Neural crest cell (in vitro differentiated cells): Measurements from ENCODE around the gene TAPBPL. TPM values are rescaled to one million over a fixed set of nuclear protein-coding genes. Genes with fewer than 3 reads are reported as not detected.
"Not testable (repeated sequence)": the region's sequence is repeated elsewhere in the genome, so short reads cannot be mapped to it uniquely, and the experiment has no call there.

Experiments used
- DNase-seq: peaks from one replicate; pipeline ENCODE4 v3.0.0; 2021; ENCODE audit warnings: low read depth, mixed read lengths, low spot score
- H3K27ac Mint-ChIP-seq: one replicate; pipeline ENCODE4 v1.8.0; 2021; ENCODE audit warnings: mild to moderate bottlenecking, mixed read lengths; ENCODE audit not compliant: unreplicated experiment
- H3K27me3 Mint-ChIP-seq: 2 replicates; pipeline ENCODE4 v1.8.0; 2021; ENCODE audit warnings: low read depth, mild to moderate bottlenecking, mixed read lengths
- H3K36me3 Mint-ChIP-seq: 2 replicates; pipeline ENCODE4 v1.8.0; 2021; ENCODE audit warnings: low read depth, mild to moderate bottlenecking, mixed read lengths
- H3K4me1 Mint-ChIP-seq: 2 replicates; pipeline ENCODE4 v1.8.0; 2021; ENCODE audit warnings: mixed read lengths
- H3K4me3 Mint-ChIP-seq: one replicate; pipeline ENCODE4 v1.8.0; 2021; ENCODE audit warnings: mild to moderate bottlenecking, mixed read lengths
- H3K9me3 Mint-ChIP-seq: 2 replicates; pipeline ENCODE4 v1.8.0; 2021; ENCODE audit warnings: mixed read lengths
- total RNA-seq: library from RNA; stranded (reverse); gene quantifications from 2 replicates; pipeline ENCODE4 v1.2.1, GENCODE V29; 2021
- TF ChIP-seq, protein P1 (sequence below): fragments of 200-600 bp; sonication (generic); conservative IDR thresholded peaks from 2 replicates; pipeline ENCODE4 v1.5.0; 2021; ENCODE audit warnings: antibody characterized with exemption, mild to moderate bottlenecking

TAPBPL gene
- total RNA-seq, 1 donor from 2014 or later: 1.2 TPM

DNA sequence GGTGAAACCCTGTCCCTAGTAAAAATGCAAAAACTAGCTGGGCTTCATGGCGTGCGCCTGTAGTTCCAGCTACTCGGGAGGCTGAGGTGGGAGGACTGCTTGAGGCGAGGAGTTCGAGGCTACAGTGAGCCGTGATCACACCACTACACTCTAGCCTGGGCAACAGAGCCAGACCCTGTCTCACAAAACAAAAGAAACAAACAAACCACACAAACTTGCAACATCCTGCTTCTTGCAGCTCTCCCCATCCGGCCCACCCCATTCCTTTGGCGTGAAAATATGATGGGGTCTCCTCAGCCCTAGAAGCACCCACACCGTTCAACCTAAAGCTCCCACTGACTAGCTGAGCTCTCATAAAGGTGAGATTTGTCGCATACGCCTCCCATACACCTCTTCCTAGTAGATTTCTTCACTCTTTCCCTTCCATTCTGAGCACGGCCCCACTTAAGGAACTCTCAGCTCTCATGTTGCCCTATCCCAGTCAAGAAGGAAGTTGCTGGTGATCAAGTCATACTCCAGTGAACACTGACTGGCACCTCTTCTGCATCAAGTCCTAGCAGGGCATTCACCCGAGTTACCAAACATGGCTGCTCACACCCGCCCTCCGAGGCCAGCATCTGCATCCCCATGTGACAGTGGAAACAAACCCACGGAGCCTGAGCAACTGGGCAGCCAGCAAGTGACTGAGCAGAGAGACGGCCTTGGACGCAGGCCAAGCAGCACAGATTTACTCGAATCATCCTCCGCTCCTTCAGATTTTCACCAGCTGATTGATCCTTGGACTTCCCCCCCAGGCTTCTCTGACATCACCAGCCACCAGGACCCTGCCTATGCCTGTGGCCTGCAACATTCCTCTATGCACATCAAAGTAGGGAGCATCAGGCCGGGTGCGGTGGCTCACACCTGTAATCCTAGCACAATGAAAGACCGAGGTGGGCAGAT, 26.0 kb upstream of the TAPBPL start:
- no peaks in the 10 kb centered on the region for H3K36me3 Mint-ChIP-seq
- no peak overlapping the region for H3K27ac Mint-ChIP-seq
- H3K27me3 Mint-ChIP-seq: peaks cover 3% of the 10 kb centered on the region

DNA sequence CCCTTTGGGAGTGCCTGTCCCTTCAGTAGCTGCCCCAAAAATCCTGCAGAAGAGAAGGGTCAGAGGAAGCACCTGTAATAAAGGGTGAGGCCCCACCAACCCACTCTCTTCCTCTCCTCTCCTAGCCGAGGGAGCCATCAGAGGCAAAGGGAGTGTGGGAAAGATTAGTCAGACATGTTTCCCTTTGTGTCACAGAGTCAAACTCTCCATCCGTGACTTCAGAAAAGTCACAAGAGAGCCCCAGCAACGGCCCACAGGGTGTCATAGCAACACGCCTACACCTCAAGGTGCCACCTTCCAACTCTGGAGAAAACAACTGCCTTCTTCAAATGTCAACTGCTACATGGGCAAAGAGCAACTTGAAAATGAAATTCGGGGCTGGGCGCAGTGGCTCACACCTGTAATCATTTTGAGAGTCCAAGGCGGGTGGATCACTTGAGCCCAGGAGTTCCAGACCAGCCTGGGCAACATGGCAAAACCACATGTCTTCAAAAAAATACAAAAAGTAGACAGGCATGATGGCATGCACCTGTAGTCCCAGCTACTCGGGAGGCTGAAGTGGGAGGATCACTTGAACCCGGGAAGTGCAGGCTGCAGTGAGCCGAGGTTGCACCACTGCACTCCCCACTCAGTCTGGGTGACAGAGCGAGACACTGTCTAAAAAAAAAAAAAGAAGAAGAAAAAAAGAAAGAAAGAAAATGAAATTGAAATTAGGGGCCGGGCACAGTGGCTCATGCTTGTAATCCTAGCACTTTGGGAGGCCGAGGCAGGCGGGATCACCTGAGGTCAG, 24.8 kb upstream of the TAPBPL start:
- peaks cover 3% of the 10 kb centered on the region for H3K9me3 Mint-ChIP-seq
- no peak overlapping the region for H3K27ac Mint-ChIP-seq

More for the DNA sequence above, 26.0 kb upstream of the TAPBPL start:
- TF ChIP-seq, protein P1, sequence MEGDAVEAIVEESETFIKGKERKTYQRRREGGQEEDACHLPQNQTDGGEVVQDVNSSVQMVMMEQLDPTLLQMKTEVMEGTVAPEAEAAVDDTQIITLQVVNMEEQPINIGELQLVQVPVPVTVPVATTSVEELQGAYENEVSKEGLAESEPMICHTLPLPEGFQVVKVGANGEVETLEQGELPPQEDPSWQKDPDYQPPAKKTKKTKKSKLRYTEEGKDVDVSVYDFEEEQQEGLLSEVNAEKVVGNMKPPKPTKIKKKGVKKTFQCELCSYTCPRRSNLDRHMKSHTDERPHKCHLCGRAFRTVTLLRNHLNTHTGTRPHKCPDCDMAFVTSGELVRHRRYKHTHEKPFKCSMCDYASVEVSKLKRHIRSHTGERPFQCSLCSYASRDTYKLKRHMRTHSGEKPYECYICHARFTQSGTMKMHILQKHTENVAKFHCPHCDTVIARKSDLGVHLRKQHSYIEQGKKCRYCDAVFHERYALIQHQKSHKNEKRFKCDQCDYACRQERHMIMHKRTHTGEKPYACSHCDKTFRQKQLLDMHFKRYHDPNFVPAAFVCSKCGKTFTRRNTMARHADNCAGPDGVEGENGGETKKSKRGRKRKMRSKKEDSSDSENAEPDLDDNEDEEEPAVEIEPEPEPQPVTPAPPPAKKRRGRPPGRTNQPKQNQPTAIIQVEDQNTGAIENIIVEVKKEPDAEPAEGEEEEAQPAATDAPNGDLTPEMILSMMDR: no peak
- Mint-ChIP-seq H3K9me3 (peaks cover 3% of the 10 kb centered on the region), H3K4me3 (no peak overlapping the region), H3K4me1 (peaks cover 16% of the 10 kb centered on the region)
- no peak for DNase-seq

DNA sequence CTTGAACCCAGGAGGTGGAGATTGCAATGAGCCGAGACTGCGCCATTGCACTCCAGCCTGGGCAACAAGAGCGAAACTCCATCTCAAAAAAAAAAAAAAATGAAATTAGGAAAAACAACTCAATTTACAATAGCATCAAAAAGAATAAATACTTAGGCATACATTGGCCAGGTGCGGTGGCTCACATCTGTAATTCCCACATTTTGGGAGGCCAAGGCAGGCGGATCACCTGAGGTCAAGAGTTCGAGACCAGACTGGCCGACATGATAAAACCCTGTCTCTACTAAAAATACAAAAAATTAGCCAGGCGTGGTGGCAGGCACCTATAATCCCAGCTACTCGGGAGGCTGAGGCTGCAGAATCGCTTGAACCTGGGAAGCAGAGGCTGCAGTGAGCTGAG, 24.0 kb upstream of the TAPBPL start:
- DNase-seq, H3K27ac Mint-ChIP-seq, H3K36me3 Mint-ChIP-seq: not testable (repeated sequence)

More for the DNA sequence above, 24.8 kb upstream of the TAPBPL start:
- DNase-seq: no peak
- H3K4me1 Mint-ChIP-seq: peaks cover 19% of the 10 kb centered on the region
- H3K27me3 Mint-ChIP-seq: peaks cover 3% of the 10 kb centered on the region
- H3K36me3 Mint-ChIP-seq: no peaks in the 10 kb centered on the region
- TF ChIP-seq, protein P1: no peak
- no peak overlapping the region for H3K4me3 Mint-ChIP-seq

DNA sequence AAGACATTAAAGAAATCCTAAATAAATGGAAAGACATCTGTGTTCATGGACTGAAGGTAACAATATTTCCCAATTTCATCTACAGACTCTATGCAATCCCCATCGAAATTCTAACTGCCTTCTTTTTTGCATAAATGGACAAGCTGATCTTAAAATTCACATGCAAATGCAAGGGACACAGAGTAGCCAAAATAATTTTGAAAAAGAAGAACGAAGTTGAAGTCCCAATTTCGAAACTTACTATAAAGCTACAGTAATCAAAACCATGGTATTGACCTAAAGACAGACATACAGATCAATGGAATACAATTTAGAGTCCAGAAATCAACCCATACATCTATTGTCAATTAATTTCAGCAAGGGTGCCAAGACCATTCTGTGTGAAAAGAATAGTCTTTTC, 23.5 kb upstream of the TAPBPL start:
- Mint-ChIP-seq H3K9me3 (peaks cover 3% of the 10 kb centered on the region), H3K36me3 (no peaks in the 10 kb centered on the region), H3K27ac (no peak overlapping the region), H3K4me3 (no peak overlapping the region), H3K4me1 (peaks cover 18% of the 10 kb centered on the region), H3K27me3 (peaks cover 3% of the 10 kb centered on the region)
- DNase-seq: no peak
- TF ChIP-seq, protein P1: no peak

More for the DNA sequence above, 24.0 kb upstream of the TAPBPL start:
- H3K4me3 Mint-ChIP-seq, H3K27me3 Mint-ChIP-seq, H3K9me3 Mint-ChIP-seq: not testable (repeated sequence)
- peaks cover 19% of the 10 kb centered on the region for H3K4me1 Mint-ChIP-seq

DNA sequence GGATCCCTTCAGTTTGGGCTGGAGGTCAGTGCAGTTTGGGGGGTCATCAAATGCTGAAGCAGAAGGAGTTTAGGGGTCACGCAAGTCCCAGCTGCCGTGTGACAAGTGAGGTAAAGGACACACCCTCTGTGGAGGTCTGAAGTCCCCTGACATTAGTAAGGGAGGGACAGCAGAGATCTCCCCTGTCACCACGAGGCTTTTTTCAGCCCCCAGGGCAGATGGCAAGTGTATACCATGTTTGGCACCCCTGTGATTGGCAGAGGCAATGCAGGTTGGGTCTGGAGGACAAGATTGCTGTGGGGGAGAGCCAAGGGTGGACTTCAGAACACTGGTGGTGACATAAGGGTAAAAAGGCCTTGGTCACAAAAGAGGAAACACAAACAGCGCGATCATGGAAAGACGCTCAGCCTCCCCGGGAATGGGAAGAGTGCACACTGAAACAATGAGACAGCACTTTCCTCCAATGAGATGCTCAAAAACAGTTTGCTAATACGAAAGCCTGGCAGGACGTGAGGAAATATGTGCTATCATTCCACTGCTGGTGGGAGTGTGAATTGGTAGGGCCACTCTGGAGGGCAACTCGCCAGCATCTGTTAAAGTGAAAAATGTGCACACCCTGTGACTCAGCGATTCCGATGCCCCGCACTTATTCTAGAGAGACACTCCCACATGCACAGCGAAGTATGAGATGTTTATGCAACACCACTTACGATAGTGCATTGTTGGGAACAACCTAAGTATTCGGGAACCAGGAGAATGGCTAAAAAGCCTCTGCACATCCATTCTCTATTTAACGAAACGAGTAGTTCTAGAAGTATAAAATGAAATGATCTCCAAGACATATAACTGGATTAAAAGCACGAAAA, 21.5 kb upstream of the TAPBPL start:
- no peaks in the 10 kb centered on the region for H3K9me3 Mint-ChIP-seq
- no peak overlapping the region for H3K27ac Mint-ChIP-seq
- H3K27me3 Mint-ChIP-seq: no peaks in the 10 kb centered on the region
- H3K4me1 Mint-ChIP-seq: peaks cover 15% of the 10 kb centered on the region
- no peak overlapping the region for H3K4me3 Mint-ChIP-seq
- no peaks in the 10 kb centered on the region for H3K36me3 Mint-ChIP-seq
- DNase-seq: no peak
- TF ChIP-seq, protein P1: no peak
